ENCODE data around the gene LRRC8D. TPM values are rescaled to one million over a fixed set of nuclear protein-coding genes. Genes with fewer than 3 reads are reported as not detected.
"Not testable (repeated sequence)": the region's sequence is repeated elsewhere in the genome, so short reads cannot be mapped to it uniquely, and the experiment has no call there.

Gene LRRC8D
- total RNA-seq, result 10 to 100 TPM in 1 of 2 donors, 1 to 10 TPM in 1; 7.3 to 13.6 TPM
- long read RNA-seq, transcript LRRC8D-201 (3 exons, 3,950 nt), result major isoform, 6 of 13 reads
- long read RNA-seq, partial matches to known transcripts, result 0 of 13 reads
- long read RNA-seq, other reads (novel, unspliced or antisense), result 2 of 13 reads

- ATAC-seq (peak; percentile 95 to 97), DNase-seq (peak; percentile 87)
- intact Hi-C loops (cut with DNase I), result no loop called here
These were observed at the start of gene LRRC8D for GRCh38 chr1:89820422-89821321. LRRC8D (plus strand) TSS chr1:89821032; CDS start chr1:89933069, 112,037 bp downstream.

- DNase-seq, result no peak
- no peak for ATAC-seq
- intact Hi-C loops (cut with DNase I), result no loop called here
These were observed 48.8 kb upstream of the LRRC8D start for GRCh38 chr1:89771991-89772560.

DNA sequence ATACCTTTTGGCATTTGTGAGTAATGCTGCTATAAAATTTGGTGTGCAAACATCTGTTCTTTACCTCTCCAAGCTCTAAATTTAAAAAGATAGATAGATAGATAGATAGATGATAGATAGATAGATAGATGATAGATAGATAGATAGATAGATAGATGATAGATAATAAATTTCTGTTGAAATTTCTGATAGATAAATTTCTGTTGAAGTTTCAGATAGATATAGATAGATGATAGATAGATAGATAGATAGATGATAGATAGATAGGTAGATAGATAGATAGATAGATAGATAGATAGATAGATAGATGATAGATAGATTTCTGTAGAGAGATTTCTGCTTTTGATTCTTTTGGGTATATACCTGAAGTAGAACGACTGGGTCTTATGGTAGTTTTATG lies 44.7 kb upstream of the LRRC8D start:
- DNase-seq; intact Hi-C loops (cut with DNase I); ATAC-seq: not testable (repeated sequence)

DNA sequence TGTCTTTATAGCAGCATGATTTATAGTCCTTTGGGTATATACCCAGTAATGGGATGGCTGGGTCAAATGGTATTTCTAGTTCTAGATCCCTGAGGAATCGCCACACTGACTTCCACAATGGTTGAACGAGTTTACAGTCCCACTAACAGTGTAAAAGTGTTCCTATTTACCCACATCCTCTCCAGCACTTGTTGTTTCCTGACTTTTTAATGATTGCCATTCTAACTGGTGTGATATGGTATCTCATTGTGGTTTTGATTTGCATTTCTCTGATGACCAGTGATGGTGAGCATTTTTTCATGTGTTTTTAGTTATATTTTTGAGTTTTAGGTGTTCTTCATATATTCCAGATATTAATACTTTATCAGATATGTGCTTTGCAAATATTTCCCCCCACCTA lies 43.6 kb upstream of the LRRC8D start:
- DNase-seq; intact Hi-C loops (cut with DNase I); ATAC-seq: not testable (repeated sequence)

- intact Hi-C loops (cut with DNase I), result no loop called here
- DNase-seq, result no peak
- no peak for ATAC-seq
These were observed 41.5 kb upstream of the LRRC8D start for GRCh38 chr1:89779151-89779940.

DNA sequence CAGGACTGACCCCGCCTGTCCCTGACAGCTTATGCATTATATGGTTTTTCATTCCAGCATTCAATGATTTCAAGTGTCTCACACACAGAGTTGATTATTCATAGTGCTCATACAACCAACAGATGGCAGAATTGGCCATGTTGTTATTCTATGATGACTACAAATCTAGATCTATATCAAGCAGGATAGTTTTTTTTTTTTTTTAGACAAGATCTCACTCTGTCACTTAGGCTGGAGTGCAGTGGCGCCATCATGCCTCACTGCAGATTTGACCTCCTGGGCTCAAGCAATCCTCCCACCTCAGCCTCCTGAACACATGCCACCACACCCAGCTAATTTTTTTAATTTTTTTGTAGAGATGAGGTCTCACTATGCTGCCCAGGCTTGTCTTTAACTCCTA lies 40.1 kb upstream of the LRRC8D start:
- no peak for ATAC-seq
- no peak for DNase-seq
- intact Hi-C loops (cut with DNase I), result no loop called here

- ATAC-seq, result no peak
- intact Hi-C loops (cut with DNase I), result no loop called here
- no peak for DNase-seq
These were observed 39.2 kb upstream of the LRRC8D start for GRCh38 chr1:89781494-89782126.

DNA sequence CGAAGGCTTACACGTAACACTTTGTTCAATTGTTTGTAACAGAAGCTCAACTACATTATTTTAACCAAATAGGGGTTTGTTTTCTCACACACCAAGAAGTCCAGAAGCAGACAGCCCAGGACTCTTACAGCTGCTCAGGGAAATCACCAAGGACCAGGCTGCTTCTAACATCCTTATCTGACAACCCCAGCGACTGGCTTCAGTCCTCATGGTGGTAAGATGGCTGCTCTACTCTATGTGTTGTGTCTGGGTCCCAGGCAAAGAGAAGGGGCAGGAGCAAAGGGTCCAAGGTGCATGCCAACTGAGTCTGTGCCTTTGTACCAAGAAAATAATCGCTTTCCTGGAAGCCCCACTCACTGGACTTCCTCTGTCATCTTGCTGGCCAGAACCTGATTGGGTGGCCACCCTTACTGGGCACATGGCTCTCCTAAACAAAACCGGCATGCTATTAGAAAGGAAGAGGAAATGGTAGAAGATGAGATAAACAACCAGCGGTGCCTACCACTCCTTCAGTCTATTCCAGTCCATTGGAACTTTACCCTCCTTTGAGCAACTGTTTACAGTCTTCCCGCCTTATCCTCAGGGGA lies 34.1 kb upstream of the LRRC8D start:
- DNase-seq (no peak), ATAC-seq (no peak)
- intact Hi-C loops (cut with DNase I), result no loop called here

DNA sequence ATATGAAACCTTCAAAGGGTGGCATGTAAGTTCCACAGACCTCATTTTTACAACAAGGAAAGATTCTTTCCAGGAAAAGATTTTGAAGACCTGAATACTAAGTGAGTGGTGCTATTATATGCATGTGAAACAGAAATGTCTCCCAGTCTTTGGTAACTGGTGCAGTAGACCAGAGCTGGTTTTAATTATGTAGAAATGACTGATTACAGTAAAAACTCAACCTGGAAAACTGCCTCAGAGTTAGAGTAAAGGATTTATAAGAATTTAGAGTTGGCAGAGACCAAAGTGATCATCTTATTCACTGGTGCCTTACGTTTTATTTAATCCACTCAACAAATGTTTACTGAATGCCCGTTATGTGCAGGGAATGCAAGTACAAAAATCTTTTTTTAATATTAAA lies 30.2 kb upstream of the LRRC8D start:
- intact Hi-C loops (cut with DNase I), result no loop called here
- ATAC-seq (no peak), DNase-seq (no peak)

DNA sequence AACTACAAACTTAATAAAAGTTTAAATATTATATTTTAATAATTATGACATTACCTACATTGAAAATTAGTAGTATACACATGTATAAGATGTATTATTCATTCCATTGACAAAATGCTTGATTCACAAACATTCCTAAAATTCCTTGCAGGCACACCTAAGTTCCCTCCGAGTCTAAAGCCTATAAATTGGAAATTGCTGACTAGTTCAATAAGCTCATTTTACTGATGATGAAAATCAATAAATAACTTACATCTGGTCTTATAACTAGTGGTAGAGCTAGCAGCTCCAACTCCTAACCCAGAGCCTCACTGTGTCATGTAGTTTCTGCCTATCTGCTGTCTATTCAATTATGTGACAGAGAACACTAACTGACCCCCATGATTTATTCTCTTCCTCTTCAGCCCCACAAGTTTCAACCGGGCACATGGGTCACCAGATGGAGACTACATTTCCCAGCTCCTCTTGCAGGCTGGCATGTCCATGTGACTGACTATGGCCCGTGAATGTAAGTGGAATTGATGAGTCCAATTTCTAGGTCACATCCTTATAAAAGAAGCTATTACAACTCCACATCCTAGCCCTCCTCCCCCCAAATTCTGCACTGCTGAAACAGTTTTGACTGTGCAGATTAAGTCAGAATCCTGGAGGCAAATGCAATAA lies 29.6 kb upstream of the LRRC8D start:
- no peak for ATAC-seq
- intact Hi-C loops (cut with DNase I), result no loop called here

DNA sequence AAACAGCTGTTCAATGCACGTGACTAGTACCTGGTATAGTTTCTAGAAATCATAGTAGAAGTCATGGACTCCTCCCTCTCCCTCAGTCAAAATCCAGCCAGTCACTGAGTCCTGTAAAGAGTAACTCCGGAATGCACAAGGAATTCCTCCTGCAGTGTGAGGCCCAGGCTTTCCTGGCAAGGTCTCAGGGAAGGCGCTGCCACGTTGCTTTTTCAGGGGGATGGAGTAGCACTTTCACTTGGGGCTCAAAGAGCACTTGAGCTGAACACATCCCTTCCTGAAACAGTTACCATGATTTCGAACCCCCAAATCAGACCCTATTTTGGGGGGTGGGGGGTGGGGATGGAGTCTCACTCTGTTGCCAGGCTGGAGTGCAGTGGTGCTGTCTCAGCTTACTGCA lies 26.4 kb upstream of the LRRC8D start:
- intact Hi-C loops (cut with DNase I), result no loop called here
- ATAC-seq, result no peak
- no peak for DNase-seq

More for the DNA sequence above, 29.6 kb upstream of the LRRC8D start:
- DNase-seq, result no peak

GRCh38 chr1:89795571-89795970 lies 25.3 kb upstream of the LRRC8D start:
- DNase-seq; ATAC-seq; intact Hi-C loops (cut with DNase I): not testable (repeated sequence)

- intact Hi-C loops (cut with DNase I); DNase-seq; ATAC-seq: not testable (repeated sequence)
These were observed 23.0 kb upstream of the LRRC8D start for GRCh38 chr1:89797876-89798275.

GRCh38 chr1:89799495-89799894 lies 21.3 kb upstream of the LRRC8D start:
- DNase-seq, result no peak
- intact Hi-C loops (cut with DNase I), result no loop called here
- no peak for ATAC-seq

DNA sequence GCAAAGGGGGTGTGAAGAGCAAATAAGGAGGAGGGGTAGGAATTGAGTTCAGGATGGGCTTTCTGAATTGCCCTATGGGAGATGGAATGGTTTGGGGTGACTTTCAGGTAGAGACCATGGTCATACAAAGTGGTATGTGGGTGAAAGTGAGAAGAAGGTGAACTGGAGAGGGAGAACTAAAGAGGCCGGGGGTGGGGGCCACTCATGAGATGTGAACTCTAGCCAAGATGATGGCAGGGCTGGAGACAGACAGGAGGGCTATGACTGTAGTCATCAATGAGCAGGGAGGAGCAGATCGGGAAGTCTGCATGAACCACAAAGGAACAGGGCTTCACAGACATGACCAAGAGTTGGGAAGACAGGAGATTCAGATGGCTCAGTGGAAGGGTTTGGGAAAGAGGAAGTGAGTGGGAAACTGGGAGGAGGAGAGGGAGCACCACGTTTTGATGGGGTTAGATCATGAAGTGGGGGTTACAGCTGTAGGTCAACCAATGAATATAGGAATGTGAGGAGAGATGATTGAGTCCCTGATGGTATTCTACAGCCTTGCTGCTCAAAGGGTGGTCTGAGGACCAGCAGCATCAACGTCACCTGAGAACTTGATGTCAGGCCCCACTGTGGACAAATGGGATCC lies 20.7 kb upstream of the LRRC8D start:
- DNase-seq, result no peak
- intact Hi-C loops (cut with DNase I), result no loop called here
- ATAC-seq, result no peak

- no peak for DNase-seq
- intact Hi-C loops (cut with DNase I), result no loop called here
These were observed 20.1 kb upstream of the LRRC8D start for GRCh38 chr1:89800718-89801117.

DNA sequence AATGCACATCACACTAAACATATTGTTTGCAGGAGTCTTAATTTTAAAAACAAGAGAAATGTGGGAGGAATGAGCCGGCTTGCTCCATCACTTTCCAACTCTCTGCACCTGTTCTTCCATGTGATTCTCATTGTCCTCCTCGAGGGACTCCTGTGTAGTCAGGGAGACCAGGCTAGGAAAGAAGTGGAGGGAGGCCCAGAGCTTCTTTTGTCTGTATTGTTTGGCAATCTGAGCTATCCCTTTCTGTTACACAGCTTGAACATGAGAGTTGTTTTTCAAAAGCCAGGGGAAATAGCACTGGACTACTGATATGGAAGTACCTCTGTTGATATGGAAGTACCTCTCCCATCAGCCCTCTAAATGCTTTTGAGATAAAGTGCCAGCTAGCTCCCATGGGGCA lies 18.8 kb upstream of the LRRC8D start:
- DNase-seq, result no peak
- no peak for ATAC-seq
- intact Hi-C loops (cut with DNase I), result no loop called here

More at GRCh38 chr1:89800718-89801117, 20.1 kb upstream of the LRRC8D start:
- no peak for ATAC-seq

DNA sequence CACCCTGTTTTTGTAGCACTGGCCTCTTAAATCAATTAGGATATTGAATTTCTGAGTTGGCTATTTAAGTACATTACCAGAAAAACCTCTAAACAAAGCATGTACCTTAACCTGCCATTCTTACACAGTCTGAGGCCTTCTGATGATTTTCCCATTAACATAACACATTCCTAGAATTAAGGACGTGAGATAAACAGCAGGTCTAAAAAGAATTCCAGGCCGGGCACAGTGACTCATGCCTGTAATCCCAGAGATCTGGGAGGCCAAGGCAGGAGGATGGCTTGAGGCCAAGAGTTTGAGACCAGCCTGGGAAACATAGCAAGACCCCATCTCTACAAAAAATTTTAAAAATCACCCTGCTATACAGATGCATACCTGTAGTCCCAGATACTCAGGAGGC lies 18.0 kb upstream of the LRRC8D start:
- no peak for ATAC-seq
- intact Hi-C loops (cut with DNase I), result no loop called here
- DNase-seq, result no peak

Measured in left cardiac atrium (tissue), 4 donors.